Naive thymus-derived CD4-positive, alpha-beta T cell (primary cell): ENCODE results near the gene CCDC88C. TPM values are rescaled to one million over a fixed set of nuclear protein-coding genes. Genes with fewer than 3 reads are reported as not detected.

Source experiments
- ATAC-seq: fragments of 150-1000 bp; cut with Tn5 transposase; 2 replicates; pipeline ENCODE4 v1.10.0; 2021; ENCODE audit warnings: mild to moderate bottlenecking, moderate library complexity
- CTCF ChIA-PET: fragments of 350-600 bp; sonication (Branson Sonifier 250); formaldehyde crosslinking; loops from one replicate; lab custom pipeline; 2021; ENCODE audit warnings: antibody characterized with exemption; lab: Charles Lee
- POLR2A ChIA-PET: fragments of 350-600 bp; sonication (Branson Sonifier 250); formaldehyde crosslinking; loops from one replicate; lab custom pipeline; 2021; ENCODE audit warnings: antibody characterized with exemption, inconsistent platforms; lab: Charles Lee
- DNase-seq, 9 donors: peaks; one replicate each; pipeline versions ENCODE4 v3.0.0 to v3.0.0-alpha.2; 2020 to 2022; ENCODE audit warnings: mixed read lengths in 1 of 9
- H3K27ac ChIP-seq: one replicate; pipeline ENCODE4 v1.7.0; 2013; ENCODE audit warnings: mild to moderate bottlenecking, low read depth, low read length, moderate library complexity
- H3K27me3 ChIP-seq, 2 donors: one replicate each; pipeline ENCODE4 v1.7.0; 2013; ENCODE audit warnings: low read length in 2 of 2, mild to moderate bottlenecking in 2 of 2, moderate library complexity in 2 of 2; ENCODE audit not compliant: control insufficient read depth in 2 of 2, insufficient read depth in 2 of 2
- H3K36me3 ChIP-seq, 3 experiments: 1 replicate in 2 of 3; 2 replicates in 1 of 3; pipeline ENCODE4 v1.7.0; 2013; ENCODE audit warnings: low read length in 3 of 3, mild to moderate bottlenecking in 3 of 3, moderate library complexity in 1 of 3; ENCODE audit not compliant: insufficient read depth in 3 of 3, control insufficient read depth in 2 of 3
- H3K4me1 ChIP-seq, 2 donors: one replicate each; pipeline ENCODE4 v1.7.0; 2013; ENCODE audit warnings: low read length in 2 of 2, mild to moderate bottlenecking in 2 of 2, moderate library complexity in 1 of 2; ENCODE audit not compliant: control insufficient read depth in 2 of 2, insufficient read depth in 2 of 2
- H3K4me3 ChIP-seq: 2 replicates; pipeline ENCODE4 v1.7.0; 2013; ENCODE audit warnings: mild to moderate bottlenecking, low read length
- H3K9me3 ChIP-seq, 3 experiments: 1 replicate in 2 of 3; 2 replicates in 1 of 3; pipeline ENCODE4 v1.7.0; 2013; ENCODE audit warnings: low read length in 3 of 3; ENCODE audit not compliant: control insufficient read depth in 2 of 3
- H3K27ac Mint-ChIP-seq, 9 donors: one replicate each; pipeline ENCODE4 v1.8.0; 2020 to 2022; ENCODE audit warnings: mixed read lengths in 9 of 9, mild to moderate bottlenecking in 8 of 9, moderate library complexity in 5 of 9, inconsistent platforms in 2 of 9
- H3K27me3 Mint-ChIP-seq, 5 donors: one replicate each; pipeline ENCODE4 v1.8.0; 2021 to 2022; ENCODE audit warnings: mixed read lengths in 5 of 5, mild to moderate bottlenecking in 1 of 5
- H3K36me3 Mint-ChIP-seq, 5 donors: one replicate each; pipeline ENCODE4 v1.8.0; 2020 to 2022; ENCODE audit warnings: mixed read lengths in 5 of 5, mild to moderate bottlenecking in 3 of 5, inconsistent platforms in 1 of 5
- H3K4me1 Mint-ChIP-seq, 7 donors: one replicate each; pipeline ENCODE4 v1.8.0; 2020 to 2022; ENCODE audit warnings: mixed read lengths in 7 of 7, mild to moderate bottlenecking in 3 of 7, inconsistent platforms in 1 of 7
- H3K4me3 Mint-ChIP-seq, 10 donors: one replicate each; pipeline ENCODE4 v1.8.0; 2020 to 2022; ENCODE audit warnings: mild to moderate bottlenecking in 10 of 10, mixed read lengths in 10 of 10, moderate library complexity in 6 of 10, inconsistent platforms in 2 of 10
- H3K9me3 Mint-ChIP-seq, 11 donors: one replicate each; pipeline ENCODE4 v1.8.0; 2020 to 2022; ENCODE audit warnings: mixed read lengths in 11 of 11, mild to moderate bottlenecking in 4 of 11, inconsistent platforms in 1 of 11, moderate library complexity in 1 of 11
- intact Hi-C, 2 donors: fragments of 100-400 bp; cut with micrococcal nuclease; formaldehyde crosslinking; loops; one replicate each; pipeline ENCODE4 v1.15.1; 2023
- polyA plus RNA-seq, 2 donors: library from polyadenylated mRNA; unstranded; fragments of 300-500 nt; fragmentation: Illumina TruSeq; gene quantifications; one replicate each; pipeline ENCODE4 v1.2.3, GENCODE V29; 2021
- total RNA-seq, 6 experiments: library from RNA in 5 of 6; stranded (reverse) in 5 of 6; gene quantifications; 1 replicate in 5 of 6; 2 replicates in 1 of 6; pipeline ENCODE4 v1.2.3 and lab custom pipeline; 2021 to 2026

Gene CCDC88C
- total and polyA plus RNA-seq, 7 experiments from 2014 or later = 23.6 to 324 (median 274) TPM

GRCh38 chr14:91358654-91359220 lies 58.9 kb downstream of the CCDC88C start:
- CTCF ChIA-PET = interaction anchor here (0.7 kb wide), 1 partner anchor 14 kb away, joined by 5 read pairs; no protein-coding TSS in a partner anchor
- Histone ChIP-seq H3K9me3 (no peaks in the 10 kb centered on the region), H3K36me3 (peaks cover 0 to 44% (median 17%) of the 10 kb centered on the region in 3 experiments), H3K27me3 (no peaks in the 10 kb centered on the region), H3K4me3 (no peak overlapping the region), H3K4me1 (peaks cover 43 to 51% of the 10 kb centered on the region in 2 donors), H3K27ac (peak overlapping the region; percentile 32)
- DNase-seq (no peak), ATAC-seq (no peak)
- intact Hi-C loops = no loop called here
- Mint-ChIP-seq H3K36me3 (peaks cover 0 to 19% (median 8%) of the 10 kb centered on the region in 5 donors), H3K27ac (peak overlapping the region in 7 of 9 donors; percentile 72 to 90 (median 77)), H3K27me3 (no peaks in the 10 kb centered on the region), H3K9me3 (no peaks in the 10 kb centered on the region), H3K4me3 (peak overlapping the region in 1 of 10 donors; percentile 38), H3K4me1 (peaks cover 68 to 96% (median 83%) of the 10 kb centered on the region in 7 donors)
- POLR2A ChIA-PET = interaction anchor here (1.1 to 1.6 kb wide), 5 partner anchors 10 to 55 kb away, joined by 3 to 7 read pairs (median 4); no protein-coding TSS in a partner anchor

- Mint-ChIP-seq H3K36me3 (peaks cover 0 to 19% (median 12%) of the 10 kb centered on the region in 5 donors), H3K9me3 (no peaks in the 10 kb centered on the region), H3K27ac (peak overlapping the region in 6 of 9 donors; percentile 72 to 90 (median 76)), H3K4me3 (no peak overlapping the region), H3K4me1 (peaks cover 75 to 98% (median 87%) of the 10 kb centered on the region in 7 donors), H3K27me3 (no peaks in the 10 kb centered on the region)
- H3K36me3 ChIP-seq = peaks cover 0 to 52% (median 17%) of the 10 kb centered on the region in 3 experiments
- H3K27me3 ChIP-seq = no peaks in the 10 kb centered on the region
- peaks cover 46% of the 10 kb centered on the region in 2 donors for H3K4me1 ChIP-seq
- no peaks in the 10 kb centered on the region for H3K9me3 ChIP-seq
- H3K4me3 ChIP-seq = no peak overlapping the region
- ATAC-seq = no peak
- no peak for DNase-seq
- ChIA-PET POLR2A (interaction anchor here (0.6 to 9.6 kb wide), 3 partner anchors 31 to 91 kb away, joined by 3 to 150 read pairs (median 3); partner anchors contain the start of gene CCDC88C), CTCF (no interaction called here)
- peak overlapping the region; percentile 32 for H3K27ac ChIP-seq
- intact Hi-C loops = no loop called here
Observed at GRCh38 chr14:91358025-91358319, 59.6 kb downstream of the CCDC88C start.

DNA sequence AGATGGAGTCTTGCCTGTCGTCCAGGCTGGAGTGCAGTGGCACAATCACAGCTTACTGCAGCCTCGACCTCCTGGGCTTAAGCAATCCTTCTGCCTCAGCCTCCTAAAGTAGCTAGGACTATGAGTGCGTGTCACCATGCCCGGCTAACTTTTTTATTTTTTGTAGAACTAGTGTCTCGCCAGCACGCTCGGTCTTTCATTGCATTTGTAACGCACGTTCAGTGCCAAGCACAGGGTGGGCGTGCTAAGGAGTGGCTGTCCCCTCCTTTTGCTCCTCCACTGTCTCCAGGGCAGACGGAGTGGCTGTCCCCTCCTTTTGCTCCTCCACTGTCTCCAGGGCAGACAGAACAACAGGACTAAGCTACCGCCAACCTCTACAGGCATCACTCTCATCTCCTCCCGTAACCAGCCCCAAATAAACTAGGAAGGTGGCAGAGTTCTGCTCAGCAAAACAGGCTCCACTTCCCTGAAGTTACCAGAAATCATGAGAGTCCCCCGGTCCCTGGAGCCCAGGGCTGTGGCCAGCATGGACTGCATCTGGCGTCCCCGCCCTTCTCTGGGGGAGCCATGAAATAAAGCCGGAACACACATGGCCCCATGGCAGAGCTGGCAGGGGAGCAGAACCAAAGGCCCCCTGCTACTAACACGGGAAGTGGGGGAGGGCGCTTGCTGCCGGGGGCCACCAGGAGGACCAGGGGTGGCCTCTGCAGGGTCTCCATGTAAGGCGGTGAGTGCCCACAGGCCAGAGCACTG lies 60.2 kb downstream of the CCDC88C start:
- no peak for ATAC-seq
- H3K27ac ChIP-seq = peak overlapping the region; percentile 75
- peak overlapping the region in 6 of 10 donors; percentile 3 to 53 (median 22) for H3K4me3 Mint-ChIP-seq
- ChIA-PET POLR2A (interaction anchor here (0.6 to 9.6 kb wide), 9 partner anchors 9 to 91 kb away, joined by 3 to 150 read pairs (median 3); partner anchors contain the start of gene CCDC88C), CTCF (interaction anchor here (1.3 to 1.4 kb wide), 3 partner anchors 10 to 61 kb away, joined by 3 to 5 read pairs (median 4); no protein-coding TSS in a partner anchor)
- H3K27me3 ChIP-seq = no peaks in the 10 kb centered on the region
- H3K4me1 Mint-ChIP-seq = peaks cover 79 to 98% (median 90%) of the 10 kb centered on the region in 7 donors
- peaks cover 49 to 52% of the 10 kb centered on the region in 2 donors for H3K4me1 ChIP-seq
- peaks cover 0 to 1% (median 0%) of the 10 kb centered on the region in 11 donors for H3K9me3 Mint-ChIP-seq
- no peaks in the 10 kb centered on the region for H3K27me3 Mint-ChIP-seq
- no peaks in the 10 kb centered on the region for H3K9me3 ChIP-seq
- H3K36me3 ChIP-seq = peaks cover 0 to 52% (median 17%) of the 10 kb centered on the region in 3 experiments
- peaks cover 0 to 19% (median 12%) of the 10 kb centered on the region in 5 donors for H3K36me3 Mint-ChIP-seq
- intact Hi-C loops = no loop called here
- no peak overlapping the region for H3K4me3 ChIP-seq
- DNase-seq = no peak
- peak overlapping the region; percentile 46 to 90 (median 77) for H3K27ac Mint-ChIP-seq

- Histone ChIP-seq H3K4me3 (peak overlapping the region; percentile 5), H3K9me3 (no peaks in the 10 kb centered on the region), H3K27ac (peak overlapping the region; percentile 75), H3K36me3 (peaks cover 0 to 52% (median 17%) of the 10 kb centered on the region in 3 experiments), H3K4me1 (peaks cover 60 to 63% of the 10 kb centered on the region in 2 donors), H3K27me3 (no peaks in the 10 kb centered on the region)
- Mint-ChIP-seq H3K36me3 (peaks cover 0 to 21% (median 12%) of the 10 kb centered on the region in 5 donors), H3K4me3 (peak overlapping the region; percentile 53 to 97 (median 78)), H3K4me1 (peaks cover 76 to 99% (median 92%) of the 10 kb centered on the region in 7 donors), H3K9me3 (peaks cover 0 to 2% (median 0%) of the 10 kb centered on the region in 11 donors), H3K27ac (peak overlapping the region; percentile 79 to 98 (median 93)), H3K27me3 (no peaks in the 10 kb centered on the region)
- ChIA-PET CTCF (interaction anchor here (0.5 to 2.3 kb wide), 12 partner anchors 9 to 69 kb away, joined by 3 to 12 read pairs (median 4); no protein-coding TSS in a partner anchor), POLR2A (interaction anchor here (0.8 to 9.6 kb wide), 13 partner anchors 9 to 71 kb away, joined by 3 to 150 read pairs (median 4); partner anchors contain the start of gene CCDC88C)
- ATAC-seq (peak; percentile 23), DNase-seq (no peak)
- intact Hi-C loops = no loop called here
Observed at GRCh38 chr14:91356181-91356763, 61.3 kb downstream of the CCDC88C start.

- H3K9me3 ChIP-seq = no peaks in the 10 kb centered on the region
- H3K4me1 ChIP-seq = peaks cover 69 to 72% of the 10 kb centered on the region in 2 donors
- peaks cover 0 to 2% (median 0%) of the 10 kb centered on the region in 11 donors for H3K9me3 Mint-ChIP-seq
- peak overlapping the region; percentile 53 to 97 (median 78) for H3K4me3 Mint-ChIP-seq
- intact Hi-C loops = loop anchor here in 1 of 2 donors (1.0 to 2.0 kb wide), 3 partner anchors 14 to 61 kb away; no protein-coding TSS in a partner anchor
- ChIA-PET POLR2A (interaction anchor here (1.0 to 9.6 kb wide), 8 partner anchors 12 to 61 kb away, joined by 3 to 150 read pairs (median 6); partner anchors contain the start of gene CCDC88C), CTCF (interaction anchor here (0.6 to 2.3 kb wide), 12 partner anchors 10 to 63 kb away, joined by 3 to 12 read pairs (median 4); no protein-coding TSS in a partner anchor)
- H3K36me3 ChIP-seq = peaks cover 0 to 51% (median 17%) of the 10 kb centered on the region in 3 experiments
- H3K27ac Mint-ChIP-seq = peak overlapping the region; percentile 37 to 98 (median 93)
- H3K4me3 ChIP-seq = peak overlapping the region; percentile 13
- peaks cover 77 to 99% (median 94%) of the 10 kb centered on the region in 7 donors for H3K4me1 Mint-ChIP-seq
- no peaks in the 10 kb centered on the region for H3K27me3 Mint-ChIP-seq
- peak overlapping the region; percentile 75 for H3K27ac ChIP-seq
- peak; percentile 28 for ATAC-seq
- peaks cover 0 to 26% (median 12%) of the 10 kb centered on the region in 5 donors for H3K36me3 Mint-ChIP-seq
- H3K27me3 ChIP-seq = no peaks in the 10 kb centered on the region
- DNase-seq = peak in 2 of 9 donors; percentile 43 to 64
Observed at GRCh38 chr14:91354979-91355685, 62.5 kb downstream of the CCDC88C start.
